Measurements from ENCODE around the gene LMNA.

LMNA gene

DNA sequence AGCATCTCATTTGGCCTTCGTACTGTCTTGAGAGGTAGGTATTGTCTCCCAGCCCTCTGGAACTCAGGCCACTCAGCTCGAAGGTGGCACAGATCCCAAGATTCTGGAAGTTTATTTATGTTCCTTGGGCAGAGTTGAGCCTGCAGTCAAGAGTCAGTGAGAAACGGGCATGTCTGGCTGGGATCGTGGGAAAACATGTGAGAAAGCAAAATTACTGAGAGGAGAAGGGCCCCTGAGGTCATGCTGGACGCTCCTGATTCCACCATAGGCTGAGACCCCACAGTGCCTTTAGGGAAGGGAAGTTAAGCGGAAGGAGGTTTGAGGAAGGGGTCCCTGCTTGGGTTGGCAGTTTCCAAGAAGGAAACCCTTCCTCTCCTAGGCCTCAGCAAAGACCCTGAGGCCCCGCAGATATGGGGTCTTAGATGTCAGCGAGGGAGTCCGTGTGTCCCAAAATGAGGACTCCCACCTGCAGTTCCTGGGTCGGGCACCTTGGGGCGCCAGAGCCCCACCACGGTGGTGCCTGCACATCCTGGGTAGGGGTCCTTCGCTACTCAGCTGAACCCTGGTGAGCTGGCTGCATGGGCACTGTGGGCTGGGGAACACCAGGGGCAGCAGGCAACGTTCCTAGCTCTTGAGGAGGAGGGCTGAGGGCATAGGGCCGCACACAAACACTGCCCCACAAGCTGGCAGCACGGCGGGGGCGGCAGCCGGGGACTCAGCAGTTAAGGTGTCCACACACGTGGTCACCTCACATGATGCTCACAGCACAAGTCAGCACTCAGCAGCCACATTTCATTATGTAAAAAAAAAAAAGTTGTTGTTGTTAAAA is 26.6 kb downstream of the LMNA start:
- peak in 1 of 3 experiments; percentile 48 for DNase-seq (ENCODE audit: low read depth in 3 of 3)

- DNase-seq (ENCODE audit: low read depth in 3 of 3) = no peak
Observed at GRCh38 chr1:156143765-156144489, 29.4 kb downstream of the LMNA start.

DNA sequence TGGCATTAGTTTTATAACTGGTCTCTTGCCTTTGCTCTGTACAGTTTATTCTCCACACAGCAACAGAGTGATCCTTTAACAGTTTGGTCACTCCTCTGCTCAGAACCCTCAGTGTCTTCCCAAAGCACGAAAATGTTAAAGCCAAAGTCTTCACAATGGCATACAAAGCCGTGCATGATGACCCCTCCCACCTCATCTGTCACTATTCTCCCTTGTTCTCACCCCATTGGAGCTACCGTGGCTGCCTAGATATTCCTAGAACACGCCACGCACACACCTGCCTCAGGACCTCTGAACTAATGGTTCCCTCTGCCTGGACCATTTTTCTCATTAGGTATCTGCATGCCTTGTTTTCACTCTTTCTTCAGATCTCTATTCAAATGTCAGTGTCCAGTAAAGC is 30.2 kb downstream of the LMNA start:
- DNase-seq (ENCODE audit: low read depth in 3 of 3) = no peak

DNA sequence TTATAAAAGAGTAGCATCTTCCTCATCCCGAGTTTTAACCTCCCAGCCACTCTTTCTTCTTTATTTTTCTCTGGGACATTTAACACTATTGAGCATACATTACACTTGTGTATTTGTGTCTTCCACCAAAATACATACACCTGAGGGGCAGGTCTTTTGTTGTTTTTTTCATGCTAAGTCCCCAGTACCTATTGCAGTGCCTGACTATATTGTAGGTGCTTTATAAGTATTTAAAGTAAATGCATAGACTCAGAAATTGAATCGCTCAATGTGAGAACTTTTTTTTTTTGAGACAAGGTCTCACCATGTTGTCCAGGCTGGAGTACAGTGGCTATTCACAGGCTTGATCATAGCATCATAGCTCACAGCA is 31.1 kb downstream of the LMNA start:
- no peak for DNase-seq (ENCODE audit: low read depth in 3 of 3)

DNA sequence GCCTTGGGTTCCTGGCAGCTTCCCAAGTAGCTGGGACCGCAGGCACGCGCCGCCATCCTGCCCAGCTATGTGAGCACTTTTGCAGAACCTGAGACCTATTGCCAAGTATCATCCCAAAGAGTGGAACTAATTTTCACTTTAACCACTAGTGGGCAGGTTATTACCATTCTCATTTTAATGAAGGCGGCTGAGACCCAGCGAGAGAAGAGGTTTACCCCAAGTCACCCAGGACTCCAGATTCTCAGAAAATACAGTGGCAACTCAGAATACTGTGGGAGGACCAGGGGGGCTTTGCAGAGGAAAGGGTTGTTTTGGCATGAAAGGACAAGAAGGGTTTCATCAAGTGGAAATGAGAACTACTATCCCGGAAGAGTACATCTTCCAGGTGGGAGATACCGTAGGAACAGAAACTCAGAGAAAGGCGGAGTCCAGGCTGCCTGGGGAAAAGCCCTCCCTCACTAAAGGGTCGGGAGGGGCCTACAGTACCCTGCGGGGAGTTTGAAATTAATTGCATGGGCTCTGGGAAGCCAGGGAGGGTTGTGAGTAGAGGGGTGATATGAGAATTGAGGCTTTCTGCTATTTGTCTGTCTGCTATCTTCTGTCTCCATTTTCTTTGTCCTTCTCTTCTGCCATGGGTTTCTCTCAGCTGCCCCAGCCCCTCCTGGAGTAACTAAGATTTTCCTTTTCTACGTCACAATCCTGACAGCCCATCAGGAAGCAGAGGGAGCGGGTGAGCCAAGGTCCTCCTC is 31.7 kb downstream of the LMNA start:
- DNase-seq (ENCODE audit: low read depth in 3 of 3) = peak in 1 of 3 experiments; percentile 46

DNA sequence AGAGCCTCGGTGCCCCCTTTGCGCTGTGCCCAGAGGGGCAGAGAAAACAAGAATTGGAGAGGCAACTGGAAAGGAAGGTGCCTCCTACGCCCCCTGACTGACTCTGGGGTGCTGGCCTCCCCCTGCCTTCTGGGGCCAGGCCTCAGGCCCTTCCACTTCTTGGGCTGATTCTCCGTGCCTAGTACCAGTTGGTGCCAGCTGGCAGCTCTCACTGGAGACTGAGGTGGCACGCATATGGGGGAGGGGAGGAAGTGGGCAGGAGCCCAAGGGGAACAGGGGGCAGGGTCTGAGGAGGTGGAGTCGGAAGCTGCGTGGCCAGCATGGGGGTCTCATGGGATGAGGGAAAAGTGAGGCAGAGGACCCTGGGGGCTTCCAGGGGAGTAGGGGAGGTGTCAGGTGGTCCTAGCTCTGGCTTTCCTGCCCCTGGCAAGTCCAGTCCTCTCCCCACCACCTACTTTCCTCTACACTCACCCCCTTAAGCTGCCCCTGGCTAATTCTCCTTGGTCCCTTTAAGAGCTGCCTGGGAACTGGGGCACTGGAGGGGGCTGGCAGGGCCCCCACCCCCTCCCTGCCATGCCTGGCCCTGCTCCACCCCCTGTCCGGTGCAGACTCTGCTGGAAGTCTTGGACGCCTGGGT is 32.4 kb downstream of the LMNA start:
- DNase-seq (ENCODE audit: low read depth in 3 of 3) = no peak

DNA sequence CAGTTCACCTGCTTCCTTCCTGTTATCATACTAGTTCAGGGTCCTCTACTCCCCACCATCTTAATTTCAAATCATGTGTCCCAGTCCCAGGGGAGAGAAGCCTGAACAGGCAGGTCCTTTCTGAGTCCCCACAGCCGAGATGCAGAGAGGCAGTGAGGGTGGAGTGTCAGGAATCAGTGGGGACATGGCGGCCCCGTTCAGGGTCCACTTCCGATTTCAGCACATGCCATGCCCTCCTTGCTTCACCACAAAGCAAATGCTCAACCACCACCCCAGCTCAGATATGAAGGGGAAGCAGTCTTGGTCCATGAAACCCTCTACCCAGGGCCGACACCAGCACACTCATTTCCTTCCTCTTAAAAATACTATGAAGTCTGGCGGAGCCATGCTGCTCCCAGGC is 33.7 kb downstream of the LMNA start:
- no peak for DNase-seq (ENCODE audit: low read depth in 3 of 3)

GRCh38 chr1:156149374-156150332 is 35.1 kb downstream of the LMNA start:
- DNase-seq (ENCODE audit: low read depth in 3 of 3) = no peak

- no peak for DNase-seq (ENCODE audit: low read depth in 3 of 3)
Observed at GRCh38 chr1:156150333-156151011, 36.0 kb downstream of the LMNA start.

- no peak for DNase-seq (ENCODE audit: low read depth in 3 of 3)
Observed at GRCh38 chr1:156151093-156151688, 36.7 kb downstream of the LMNA start.

- DNase-seq (ENCODE audit: low read depth in 3 of 3) = no peak
Observed at GRCh38 chr1:156152628-156153027, 38.1 kb downstream of the LMNA start.

DNA sequence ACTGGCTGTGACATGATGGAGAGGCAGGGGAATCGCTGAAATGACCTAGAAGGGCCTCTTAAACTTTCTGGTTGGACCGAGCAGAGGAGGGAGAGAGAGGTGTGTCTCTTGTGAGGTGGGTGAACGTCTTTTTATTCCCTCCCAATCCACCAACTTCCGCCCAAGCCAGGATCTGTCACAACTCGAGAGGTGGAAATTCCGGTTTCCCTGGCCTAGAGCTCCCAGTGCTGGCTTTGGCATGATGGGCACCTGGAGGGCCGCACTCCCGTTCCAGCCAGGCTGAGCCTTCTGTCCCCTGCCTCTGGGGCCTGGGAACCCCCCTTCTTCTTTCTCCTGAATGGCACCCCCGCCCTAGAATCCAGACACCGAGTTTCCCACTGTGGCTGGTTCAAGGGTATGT is 38.9 kb downstream of the LMNA start, which contains the start of gene SEMA4A:
Gene SEMA4A (plus strand): TSS at position 224 of the 400 bp plus-strand sequence. CDS start 994 bp downstream, outside the sequence.
- DNase-seq (ENCODE audit: low read depth in 3 of 3) = no peak

GRCh38 chr1:156154317-156154749 is 39.8 kb downstream of the LMNA start:
- DNase-seq (ENCODE audit: low read depth in 3 of 3) = peak in 1 of 3 experiments; percentile 63

DNA sequence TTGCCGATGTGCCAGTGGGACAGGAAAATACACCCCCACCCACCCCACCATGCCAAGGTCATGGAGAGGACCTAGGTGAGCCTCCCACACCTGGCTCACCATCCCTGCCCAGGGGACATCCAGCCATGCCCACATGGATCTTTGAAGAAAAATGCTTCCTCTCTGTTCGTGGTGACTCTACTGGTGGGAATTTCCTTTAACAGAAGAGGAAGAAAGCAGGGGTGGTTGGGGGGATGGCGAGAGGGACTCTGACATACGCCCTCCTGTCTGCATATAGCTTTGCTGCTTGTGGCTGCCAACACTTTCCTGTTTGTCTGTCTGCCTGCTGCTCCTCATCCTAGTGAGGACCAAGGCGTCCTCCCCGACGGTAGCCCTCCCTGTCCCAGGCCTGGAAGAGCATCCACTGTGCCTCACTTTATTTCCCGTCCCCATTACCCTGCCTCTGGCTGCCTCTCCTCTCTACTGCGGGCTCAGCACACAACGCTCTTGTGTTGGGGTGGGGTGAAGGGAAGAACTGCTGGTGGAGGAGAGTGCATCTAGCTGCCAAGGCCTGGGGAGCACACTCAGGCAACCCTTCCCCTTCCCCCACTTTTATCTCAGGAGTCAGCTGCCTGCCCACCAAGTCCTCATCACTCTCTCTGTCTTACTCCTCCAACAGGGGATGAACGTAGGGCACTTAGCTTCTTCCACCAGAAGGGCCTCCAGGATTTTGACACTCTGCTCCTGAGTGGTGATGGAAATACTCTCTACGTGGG is 41.4 kb downstream of the LMNA start:
- no peak for DNase-seq (ENCODE audit: low read depth in 3 of 3)

DNA sequence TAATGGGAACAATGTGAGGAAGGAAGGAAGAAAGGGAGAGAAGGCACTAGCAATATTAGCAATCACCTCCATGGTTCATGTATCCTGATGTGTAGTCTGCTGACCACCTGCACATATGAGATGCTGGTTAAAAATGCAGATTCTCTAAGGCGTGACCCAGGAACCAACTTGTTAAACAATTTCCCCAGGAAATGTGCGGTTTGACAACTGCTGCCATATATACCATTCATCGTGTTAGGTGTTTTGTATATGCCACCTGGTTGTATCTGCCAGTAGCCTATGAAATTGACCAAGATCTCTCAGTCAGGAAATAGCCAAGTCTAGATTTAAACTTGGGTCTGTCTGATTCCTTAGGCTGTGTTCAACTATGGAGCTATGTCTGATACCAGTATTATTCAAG is 43.0 kb downstream of the LMNA start:
- no peak for DNase-seq (ENCODE audit: low read depth in 3 of 3)

DNA sequence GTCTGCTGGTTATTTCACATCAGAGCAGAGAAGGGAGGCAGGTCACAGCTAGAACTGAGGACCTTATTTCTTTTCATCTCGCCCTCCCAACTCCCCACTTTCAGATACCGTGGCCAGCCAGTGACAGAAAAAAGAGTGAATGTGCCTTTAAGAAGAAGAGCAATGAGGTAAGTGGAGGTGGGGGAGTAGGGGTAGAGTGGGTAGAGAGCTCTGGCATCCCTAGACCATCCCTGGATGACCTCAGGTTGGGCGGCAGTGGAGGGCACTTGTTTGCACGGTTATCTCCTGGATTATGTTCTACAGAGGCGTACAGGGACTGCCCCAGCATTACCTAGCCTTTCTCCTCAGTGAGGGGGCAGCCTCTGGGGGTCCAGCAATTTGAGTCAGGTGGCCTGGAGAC is 43.5 kb downstream of the LMNA start:
- no peak for DNase-seq (ENCODE audit: low read depth in 3 of 3)

DNA sequence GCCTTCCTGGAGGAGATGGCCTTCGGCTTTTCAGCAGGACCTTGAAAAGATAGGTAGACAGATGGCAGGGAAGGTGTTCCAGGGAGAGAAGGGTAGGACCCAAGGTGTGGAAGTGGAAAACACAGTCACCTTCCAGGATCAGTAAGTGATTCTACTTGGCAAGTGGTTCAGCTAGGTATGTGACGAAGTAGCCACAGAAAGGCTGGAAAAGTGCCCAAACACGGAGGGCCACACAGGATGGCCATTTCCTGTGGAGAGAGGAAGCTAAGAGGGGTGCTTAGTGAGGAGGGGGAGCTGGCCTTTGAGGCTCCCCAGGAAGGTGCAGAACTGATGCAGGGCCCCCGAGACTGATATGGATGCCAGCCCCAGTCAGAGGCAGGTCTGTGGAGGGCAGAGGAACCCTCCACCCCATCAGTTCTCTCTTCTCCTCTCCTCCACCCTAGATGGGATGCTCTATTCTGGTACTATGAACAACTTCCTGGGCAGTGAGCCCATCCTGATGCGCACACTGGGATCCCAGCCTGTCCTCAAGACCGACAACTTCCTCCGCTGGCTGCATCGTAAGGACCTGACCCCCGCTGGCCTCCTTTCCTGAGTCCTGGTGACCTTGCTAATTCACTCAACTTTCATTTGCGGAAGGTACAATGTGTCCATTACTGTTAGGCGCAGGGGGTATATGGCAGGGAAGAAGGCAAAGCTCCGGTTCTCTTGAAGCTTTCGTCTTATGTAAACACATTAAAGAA is 45.7 kb downstream of the LMNA start:
- DNase-seq (ENCODE audit: low read depth in 3 of 3) = no peak

- DNase-seq (ENCODE audit: low read depth in 3 of 3) = peak; percentile 45 to 87 (median 62)
Observed at GRCh38 chr1:156160743-156161171, 46.2 kb downstream of the LMNA start.
